Cardiac muscle cell (in vitro differentiated cells and primary cell): Measurements from ENCODE around the gene TRPC4. TPM values are rescaled to one million over a fixed set of nuclear protein-coding genes. Genes with fewer than 3 reads are reported as not detected.
"Not testable (repeated sequence)": the region's sequence is repeated elsewhere in the genome, so short reads cannot be mapped to it uniquely, and the experiment has no call there.

ENCODE experiments used
- DNase-seq, 2 donors: peaks; one replicate each; pipeline versions ENCODE4 v3.0.0 to v3.0.0-alpha.2; 2010 to 2017; ENCODE audit warnings: low read depth in 1 of 2, low spot score in 1 of 2
- H3K27ac ChIP-seq: fragments of 200-600 bp; sonication (generic); 2 replicates; pipeline ENCODE4 v1.5.1; 2016
- H3K27me3 ChIP-seq: fragments of 200-600 bp; sonication (generic); 2 replicates; pipeline ENCODE4 v1.6.0; 2016; ENCODE audit warnings: control low read depth
- H3K36me3 ChIP-seq: fragments of 200-600 bp; sonication (generic); 2 replicates; pipeline ENCODE4 v1.5.1; 2016; ENCODE audit warnings: control low read depth
- H3K4me1 ChIP-seq: fragments of 200-600 bp; sonication (generic); 2 replicates; pipeline ENCODE4 v1.8.1; 2017; ENCODE audit warnings: low read depth, mild to moderate bottlenecking, mixed run types
- H3K4me3 ChIP-seq: fragments of 200-600 bp; sonication (generic); 2 replicates; pipeline ENCODE4 v1.5.1; 2016; ENCODE audit warnings: mild to moderate bottlenecking
- H3K9me3 ChIP-seq: fragments of 200-600 bp; sonication (generic); 2 replicates; pipeline ENCODE4 v1.5.1; 2017; ENCODE audit warnings: low read depth, mild to moderate bottlenecking, control low read depth
- CTCF ChIP-seq: IDR thresholded peaks from 2 replicates; pipeline ENCODE4 v1.5.1; 2012; ENCODE audit warnings: low read depth, mild to moderate bottlenecking, low read length
- polyA plus RNA-seq: library from polyadenylated mRNA; unstranded; fragments of >200 nt; fragmentation: Nextera tagmentation; extraction: Ambion mirVana; gene quantifications from 2 replicates; pipeline ENCODE4 v1.2.1, GENCODE V29; 2016
- total RNA-seq: library from RNA; depleted of rRNA; stranded (reverse); fragments of >200 nt; gene quantifications from 2 replicates; pipeline ENCODE4 v1.2.3, GENCODE V29; 2016

Gene TRPC4
- total and polyA plus RNA-seq, 2 experiments from 2014 or later = 0.09 to 0.28 TPM

GRCh38 chr13:37833411-37833810 lies 36.2 kb downstream of the TRPC4 start:
- TF ChIP-seq CTCF = no peak
- no peak for DNase-seq
- H3K4me1 ChIP-seq = no peaks in the 10 kb centered on the region

GRCh38 chr13:37816276-37816675 lies 53.3 kb downstream of the TRPC4 start:
- H3K9me3 ChIP-seq = no peaks in the 10 kb centered on the region
- TF ChIP-seq CTCF = no peak
- H3K36me3 ChIP-seq = no peaks in the 10 kb centered on the region
- H3K27ac ChIP-seq = no peak overlapping the region
- DNase-seq = peak in 1 of 2 donors; percentile 37
- H3K4me3 ChIP-seq = no peak overlapping the region
- no peaks in the 10 kb centered on the region for H3K27me3 ChIP-seq
- H3K4me1 ChIP-seq = no peaks in the 10 kb centered on the region

More at GRCh38 chr13:37833411-37833810, 36.2 kb downstream of the TRPC4 start:
- Histone ChIP-seq H3K27me3 (no peaks in the 10 kb centered on the region), H3K27ac (no peak overlapping the region), H3K36me3 (no peaks in the 10 kb centered on the region), H3K4me3 (no peak overlapping the region), H3K9me3 (no peaks in the 10 kb centered on the region)

- Histone ChIP-seq H3K4me3 (no peak overlapping the region), H3K36me3 (no peaks in the 10 kb centered on the region), H3K27ac (no peak overlapping the region), H3K4me1 (no peaks in the 10 kb centered on the region), H3K27me3 (no peaks in the 10 kb centered on the region), H3K9me3 (no peaks in the 10 kb centered on the region)
- no peak for TF ChIP-seq CTCF
- DNase-seq = peak in 1 of 2 donors; percentile 67
These were observed 58.1 kb downstream of the TRPC4 start for GRCh38 chr13:37811441-37811840.

GRCh38 chr13:37806666-37807065 lies 62.9 kb downstream of the TRPC4 start:
- H3K27ac ChIP-seq = no peak overlapping the region
- no peaks in the 10 kb centered on the region for H3K36me3 ChIP-seq
- H3K4me1 ChIP-seq = no peaks in the 10 kb centered on the region
- no peak overlapping the region for H3K4me3 ChIP-seq
- TF ChIP-seq CTCF = no peak
- DNase-seq = no peak
- no peaks in the 10 kb centered on the region for H3K9me3 ChIP-seq
- H3K27me3 ChIP-seq = no peaks in the 10 kb centered on the region

- no peak overlapping the region for H3K4me3 ChIP-seq
- no peak overlapping the region for H3K27ac ChIP-seq
- H3K36me3 ChIP-seq = no peaks in the 10 kb centered on the region
- H3K9me3 ChIP-seq = no peaks in the 10 kb centered on the region
- DNase-seq = no peak
- H3K27me3 ChIP-seq = no peaks in the 10 kb centered on the region
- no peaks in the 10 kb centered on the region for H3K4me1 ChIP-seq
- TF ChIP-seq CTCF = no peak
These were observed 71.9 kb downstream of the TRPC4 start for GRCh38 chr13:37797631-37798030.

GRCh38 chr13:37796795-37797194 lies 72.8 kb downstream of the TRPC4 start:
- DNase-seq, H3K4me3 ChIP-seq: not testable (repeated sequence)

More at GRCh38 chr13:37796795-37797194, 72.8 kb downstream of the TRPC4 start:
- H3K4me1 ChIP-seq, H3K36me3 ChIP-seq, H3K27ac ChIP-seq, H3K27me3 ChIP-seq, H3K9me3 ChIP-seq: not testable (repeated sequence)
